SK-N-SH treated with all-trans-retinoic acid at 6 μM for 48 hours (cell line): ENCODE data around the gene ARHGAP15.

Experiments used
- ATAC-seq: fragments of 200-7000 bp; cut with Tn5 transposase; 3 replicates; pipeline ENCODE4 v1.9.1; 2020; ENCODE audit warnings: mild to moderate bottlenecking, moderate library complexity
- ARNTL ChIP-seq: fragments of 450-650 bp; formaldehyde crosslinking; IDR thresholded peaks from 2 replicates; pipeline ENCODE4 v1.5.0; 2020; ENCODE audit warnings: low read depth, mild to moderate bottlenecking, moderate library complexity, borderline replicate concordance
- BACH2 ChIP-seq: fragments of 250-450 bp; sonication (Bioruptor Pico); IDR thresholded peaks from 2 replicates; pipeline ENCODE4 v1.9.0; 2021; ENCODE audit warnings: mild to moderate bottlenecking, borderline replicate concordance
- CREB5 ChIP-seq: fragments of 250-450 bp; sonication (Bioruptor Pico); IDR thresholded peaks from 2 replicates; pipeline ENCODE4 v1.5.1; 2020; ENCODE audit warnings: low read depth, mild to moderate bottlenecking, moderate library complexity
- CSDC2 ChIP-seq: fragments of 250-450 bp; sonication (Bioruptor Pico); IDR thresholded peaks from 2 replicates; pipeline ENCODE4 v1.5.0; 2020; ENCODE audit warnings: mild to moderate bottlenecking, moderate library complexity
- CSRNP3 ChIP-seq: fragments of 250-450 bp; sonication (Bioruptor Pico); IDR thresholded peaks from 2 replicates; pipeline ENCODE4 v1.5.1; 2021; ENCODE audit warnings: mild to moderate bottlenecking, moderate library complexity
- GLIS3 ChIP-seq: fragments of 250-450 bp; sonication (Bioruptor Pico); IDR thresholded peaks from 2 replicates; pipeline ENCODE4 v1.5.0; 2020; ENCODE audit warnings: mild to moderate bottlenecking, moderate library complexity
- ISL1 ChIP-seq: fragments of 250-450 bp; sonication (Bioruptor Pico); IDR thresholded peaks from 2 replicates; pipeline ENCODE4 v2.1.2; 2022; ENCODE audit warnings: mild to moderate bottlenecking, moderate library complexity
- OSR1 ChIP-seq: fragments of 250-450 bp; sonication (Bioruptor Pico); IDR thresholded peaks from 2 replicates; pipeline ENCODE4 v1.8.0; 2022; ENCODE audit warnings: moderate library complexity, mild to moderate bottlenecking, inconsistent platforms
- PPARA ChIP-seq: fragments of 250-450 bp; sonication (Bioruptor Pico); IDR thresholded peaks from 2 replicates; pipeline ENCODE4 v1.5.0; 2020; ENCODE audit warnings: mild to moderate bottlenecking, borderline replicate concordance
- RARB ChIP-seq: fragments of 250-450 bp; sonication (Bioruptor Pico); IDR thresholded peaks from 2 replicates; pipeline ENCODE4 v1.8.0; 2021; ENCODE audit warnings: mild to moderate bottlenecking, moderate library complexity
- TCF4 ChIP-seq: fragments of 250-450 bp; sonication (Bioruptor Pico); IDR thresholded peaks from 2 replicates; pipeline ENCODE4 v1.8.0; 2021; ENCODE audit warnings: mild to moderate bottlenecking, moderate library complexity, borderline replicate concordance
- TOX ChIP-seq: fragments of 250-450 bp; sonication (Bioruptor Pico); IDR thresholded peaks from 2 replicates; pipeline ENCODE4 v1.8.0; 2021; ENCODE audit warnings: mild to moderate bottlenecking, moderate library complexity, borderline replicate concordance
- ZC3H10 ChIP-seq: fragments of 250-450 bp; sonication (Bioruptor Pico); IDR thresholded peaks from 2 replicates; pipeline ENCODE4 v1.5.1; 2021; ENCODE audit warnings: mild to moderate bottlenecking, moderate library complexity
- ZFP3 ChIP-seq: fragments of 250-450 bp; sonication (Bioruptor Pico); IDR thresholded peaks from 2 replicates; pipeline ENCODE4 v1.5.0; 2020; ENCODE audit warnings: mild to moderate bottlenecking, moderate library complexity
- ZFP30 ChIP-seq: fragments of 450-650 bp; formaldehyde crosslinking; IDR thresholded peaks from 2 replicates; pipeline ENCODE4 v1.5.0; 2022; ENCODE audit warnings: mild to moderate bottlenecking, moderate library complexity
- ZNF565 ChIP-seq: fragments of 450-650 bp; formaldehyde crosslinking; conservative IDR thresholded peaks from 2 replicates; pipeline ENCODE4 v1.5.0; 2020; ENCODE audit warnings: low read depth, mild to moderate bottlenecking, moderate library complexity
- ZNF70 ChIP-seq: fragments of 450-650 bp; formaldehyde crosslinking; IDR thresholded peaks from 2 replicates; pipeline ENCODE4 v1.5.0; 2020; ENCODE audit warnings: mild to moderate bottlenecking, moderate library complexity
- ZNF8 ChIP-seq: fragments of 450-650 bp; formaldehyde crosslinking; IDR thresholded peaks from 2 replicates; pipeline ENCODE4 v1.5.0; 2020; ENCODE audit warnings: mild to moderate bottlenecking, moderate library complexity
- TF ChIP-seq, protein P1 (sequence below): fragments of 250-450 bp; sonication (Bioruptor Pico); IDR thresholded peaks from 2 replicates; pipeline ENCODE4 v1.5.0; 2020; ENCODE audit warnings: mild to moderate bottlenecking, moderate library complexity
- TF ChIP-seq, protein P2 (sequence below): fragments of 250-450 bp; sonication (Bioruptor Pico); IDR thresholded peaks from 2 replicates; pipeline ENCODE4 v1.8.0; 2020; ENCODE audit warnings: mild to moderate bottlenecking, moderate library complexity, borderline replicate concordance

The ARHGAP15 gene

GRCh38 chr2:143649226-143649740 is 520.1 kb downstream of the ARHGAP15 start:
- ATAC-seq, result no peak
- no peak for TF ChIP-seq ZC3H10 (CRISPR knock-in tag)
- TF ChIP-seq CREB5 (CRISPR knock-in tag), result no peak
- TF ChIP-seq TCF4 (CRISPR knock-in tag), result no peak
- TF ChIP-seq ZNF565 (CRISPR knock-in tag), result no peak
- TF ChIP-seq CSDC2 (CRISPR knock-in tag), result no peak
- TF ChIP-seq ZFP3 (CRISPR knock-in tag), result no peak
- TF ChIP-seq, protein P1, sequence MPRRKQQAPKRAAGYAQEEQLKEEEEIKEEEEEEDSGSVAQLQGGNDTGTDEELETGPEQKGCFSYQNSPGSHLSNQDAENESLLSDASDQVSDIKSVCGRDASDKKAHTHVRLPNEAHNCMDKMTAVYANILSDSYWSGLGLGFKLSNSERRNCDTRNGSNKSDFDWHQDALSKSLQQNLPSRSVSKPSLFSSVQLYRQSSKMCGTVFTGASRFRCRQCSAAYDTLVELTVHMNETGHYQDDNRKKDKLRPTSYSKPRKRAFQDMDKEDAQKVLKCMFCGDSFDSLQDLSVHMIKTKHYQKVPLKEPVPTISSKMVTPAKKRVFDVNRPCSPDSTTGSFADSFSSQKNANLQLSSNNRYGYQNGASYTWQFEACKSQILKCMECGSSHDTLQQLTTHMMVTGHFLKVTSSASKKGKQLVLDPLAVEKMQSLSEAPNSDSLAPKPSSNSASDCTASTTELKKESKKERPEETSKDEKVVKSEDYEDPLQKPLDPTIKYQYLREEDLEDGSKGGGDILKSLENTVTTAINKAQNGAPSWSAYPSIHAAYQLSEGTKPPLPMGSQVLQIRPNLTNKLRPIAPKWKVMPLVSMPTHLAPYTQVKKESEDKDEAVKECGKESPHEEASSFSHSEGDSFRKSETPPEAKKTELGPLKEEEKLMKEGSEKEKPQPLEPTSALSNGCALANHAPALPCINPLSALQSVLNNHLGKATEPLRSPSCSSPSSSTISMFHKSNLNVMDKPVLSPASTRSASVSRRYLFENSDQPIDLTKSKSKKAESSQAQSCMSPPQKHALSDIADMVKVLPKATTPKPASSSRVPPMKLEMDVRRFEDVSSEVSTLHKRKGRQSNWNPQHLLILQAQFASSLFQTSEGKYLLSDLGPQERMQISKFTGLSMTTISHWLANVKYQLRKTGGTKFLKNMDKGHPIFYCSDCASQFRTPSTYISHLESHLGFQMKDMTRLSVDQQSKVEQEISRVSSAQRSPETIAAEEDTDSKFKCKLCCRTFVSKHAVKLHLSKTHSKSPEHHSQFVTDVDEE (CRISPR knock-in tag), result no peak
- TF ChIP-seq ISL1 (CRISPR knock-in tag), result no peak
- no peak for TF ChIP-seq BACH2
- TF ChIP-seq GLIS3 (CRISPR knock-in tag), result no peak
- no peak for TF ChIP-seq RARB (CRISPR knock-in tag)
- no peak for TF ChIP-seq CSRNP3

DNA sequence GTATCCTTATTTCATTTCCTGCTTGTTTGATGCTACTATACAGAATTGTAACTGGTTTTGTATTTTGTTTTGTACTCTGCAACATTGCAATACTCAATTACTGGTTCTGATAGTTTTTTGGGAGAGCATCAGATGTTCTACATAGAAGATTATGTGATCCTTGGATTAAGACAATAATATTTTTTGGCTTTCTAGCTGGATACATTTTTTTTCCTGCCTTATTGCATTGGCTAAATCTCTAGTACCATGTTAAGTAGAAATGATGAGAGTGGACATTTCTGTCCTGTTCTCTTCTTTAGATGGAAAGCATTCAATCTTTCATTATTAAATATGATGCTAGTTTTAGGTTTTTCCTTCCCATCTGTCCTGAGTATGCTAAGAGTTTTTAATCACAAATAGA is 523.5 kb downstream of the ARHGAP15 start:
- no peak for TF ChIP-seq ZFP30 (CRISPR knock-in tag)
- TF ChIP-seq CSRNP3, result no peak
- no peak for TF ChIP-seq TOX (CRISPR knock-in tag)
- TF ChIP-seq ZC3H10 (CRISPR knock-in tag), result no peak
- ATAC-seq, result no peak

DNA sequence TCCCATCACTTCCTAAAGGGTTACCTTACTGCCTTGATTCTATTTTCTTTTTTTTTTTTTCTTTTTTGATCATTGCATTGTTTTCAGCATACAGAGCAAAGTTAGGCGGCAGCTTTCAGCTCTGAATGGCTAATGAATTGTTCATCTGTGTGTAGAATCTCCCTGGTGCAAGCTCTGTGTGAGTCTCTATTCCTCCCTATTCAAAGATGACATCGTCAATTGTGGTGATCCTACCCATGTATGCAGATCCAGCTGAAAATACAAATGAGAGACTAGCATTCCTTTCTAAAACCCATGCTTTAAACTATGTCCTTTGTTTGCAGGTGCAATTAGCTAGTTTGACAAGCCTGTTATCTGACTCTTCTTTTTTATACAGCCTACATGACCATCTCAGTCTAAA is 539.0 kb downstream of the ARHGAP15 start:
- no peak for TF ChIP-seq CSRNP3
- no peak for TF ChIP-seq BACH2
- TF ChIP-seq, protein P2, sequence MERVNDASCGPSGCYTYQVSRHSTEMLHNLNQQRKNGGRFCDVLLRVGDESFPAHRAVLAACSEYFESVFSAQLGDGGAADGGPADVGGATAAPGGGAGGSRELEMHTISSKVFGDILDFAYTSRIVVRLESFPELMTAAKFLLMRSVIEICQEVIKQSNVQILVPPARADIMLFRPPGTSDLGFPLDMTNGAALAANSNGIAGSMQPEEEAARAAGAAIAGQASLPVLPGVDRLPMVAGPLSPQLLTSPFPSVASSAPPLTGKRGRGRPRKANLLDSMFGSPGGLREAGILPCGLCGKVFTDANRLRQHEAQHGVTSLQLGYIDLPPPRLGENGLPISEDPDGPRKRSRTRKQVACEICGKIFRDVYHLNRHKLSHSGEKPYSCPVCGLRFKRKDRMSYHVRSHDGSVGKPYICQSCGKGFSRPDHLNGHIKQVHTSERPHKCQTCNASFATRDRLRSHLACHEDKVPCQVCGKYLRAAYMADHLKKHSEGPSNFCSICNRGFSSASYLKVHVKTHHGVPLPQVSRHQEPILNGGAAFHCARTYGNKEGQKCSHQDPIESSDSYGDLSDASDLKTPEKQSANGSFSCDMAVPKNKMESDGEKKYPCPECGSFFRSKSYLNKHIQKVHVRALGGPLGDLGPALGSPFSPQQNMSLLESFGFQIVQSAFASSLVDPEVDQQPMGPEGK (CRISPR knock-in tag), result no peak
- TF ChIP-seq ZNF8, result no peak
- no peak for TF ChIP-seq ZFP30 (CRISPR knock-in tag)
- ATAC-seq, result no peak

GRCh38 chr2:143674051-143674450 is 544.8 kb downstream of the ARHGAP15 start:
- no peak for ATAC-seq
- TF ChIP-seq GLIS3 (CRISPR knock-in tag) (no peak), ARNTL (no peak), OSR1 (CRISPR knock-in tag) (no peak), PPARA (CRISPR knock-in tag) (no peak), ZNF8 (no peak), ZFP3 (CRISPR knock-in tag) (no peak), RARB (CRISPR knock-in tag) (no peak), ZNF70 (CRISPR knock-in tag) (no peak), CSDC2 (CRISPR knock-in tag) (no peak), ZNF565 (CRISPR knock-in tag) (no peak), TCF4 (CRISPR knock-in tag) (no peak), TOX (CRISPR knock-in tag) (no peak)
- TF ChIP-seq, protein P2 (CRISPR knock-in tag), result no peak
